SH-SY5Y (cell line): ENCODE measurements around the gene MYO7B.
A peak's percentile ranks its signal among the peaks of the same experiment; 100 is the strongest.

Source experiments
- GATA2 ChIP-seq: IDR thresholded peaks from 2 replicates; pipeline ENCODE4 v1.6.1; 2011; ENCODE audit warnings: mild to moderate bottlenecking, low read depth, low read length
- GATA3 ChIP-seq: IDR thresholded peaks from 2 replicates; pipeline ENCODE4 v1.6.1; 2011; ENCODE audit warnings: low read depth, mild to moderate bottlenecking, low read length, moderate library complexity

Gene MYO7B

GRCh38 chr2:127680706-127681287 is 145.3 kb downstream of the MYO7B start:
- TF ChIP-seq GATA2 (no peak), GATA3 (no peak)

- TF ChIP-seq GATA2 (no peak), GATA3 (no peak)
Observed at GRCh38 chr2:127681288-127681804, 145.9 kb downstream of the MYO7B start.

- peak; percentile 12; the same call in 1 of the 2 replicates for TF ChIP-seq GATA2
- TF ChIP-seq GATA3, result no peak
Observed at GRCh38 chr2:127681976-127682857, 146.7 kb downstream of the MYO7B start.

GRCh38 chr2:127683056-127683455 is 147.6 kb downstream of the MYO7B start:
- TF ChIP-seq GATA3 (no peak), GATA2 (no peak)

GRCh38 chr2:127683757-127684156 is 148.3 kb downstream of the MYO7B start:
- no peak for TF ChIP-seq GATA3
- no peak for TF ChIP-seq GATA2

GRCh38 chr2:127685410-127686080 is 150.1 kb downstream of the MYO7B start:
- TF ChIP-seq GATA3, result no peak
- TF ChIP-seq GATA2, result no peak
